GM12891 (cell line): ENCODE data around the gene FOXD2.

Experiments used
- DNase-seq: peaks from one replicate; pipeline ENCODE4 v3.0.0; 2011; ENCODE audit warnings: low spot score; ENCODE audit not compliant: insufficient read length
- FAIRE-seq: peaks from 2 replicates; lab custom pipeline; 2011; peaks lifted over from hg19 to GRCh38; lab: Jason Lieb, UNC
- PAX5 ChIP-seq: IDR thresholded peaks from 2 replicates; pipeline ENCODE4 v1.6.1; 2011; ENCODE audit warnings: low read length, moderate library complexity, mild to moderate bottlenecking; ENCODE audit not compliant: insufficient read depth, severe bottlenecking
- POLR2A ChIP-seq: IDR thresholded peaks from 2 replicates; pipeline ENCODE4 v1.6.1; 2011; ENCODE audit warnings: low read depth, low read length, control low read depth
- POLR2AphosphoS5 ChIP-seq: IDR thresholded peaks from 2 replicates; pipeline ENCODE4 v1.6.1; 2011; ENCODE audit warnings: low read depth, low read length, control low read depth
- POU2F2 ChIP-seq: IDR thresholded peaks from 2 replicates; pipeline ENCODE4 v1.6.1; 2011; ENCODE audit warnings: low read depth, mild to moderate bottlenecking, control low read depth, low read length, moderate library complexity
- SPI1 ChIP-seq: IDR thresholded peaks from 2 replicates; pipeline ENCODE4 v1.6.1; 2011; ENCODE audit warnings: low read depth, low read length, control low read depth
- TAF1 ChIP-seq: IDR thresholded peaks from 2 replicates; pipeline ENCODE4 v1.6.1; 2011; ENCODE audit warnings: low read depth, low read length, control low read depth

The FOXD2 gene

GRCh38 chr1:47403321-47403910 lies 34.4 kb upstream of the FOXD2 start:
- FAIRE-seq (no peak), DNase-seq (no peak)
- TF ChIP-seq SPI1 (peak; percentile 28; the same call in 1 of the 2 replicates), POLR2AphosphoS5 (no peak)

- DNase-seq = no peak
- no peak for TF ChIP-seq POU2F2
- no peak for TF ChIP-seq SPI1
- no peak for TF ChIP-seq PAX5
- TF ChIP-seq POLR2A = no peak
- TF ChIP-seq POLR2AphosphoS5 = no peak
- no peak for TF ChIP-seq TAF1
- FAIRE-seq = no peak
These were observed 32.1 kb upstream of the FOXD2 start for GRCh38 chr1:47405697-47406096.

GRCh38 chr1:47406966-47407365 lies 30.9 kb upstream of the FOXD2 start:
- no peak for FAIRE-seq

GRCh38 chr1:47407481-47407880 lies 30.4 kb upstream of the FOXD2 start:
- TF ChIP-seq POLR2AphosphoS5 (no peak), SPI1 (no peak), POLR2A (no peak), TAF1 (no peak)
- FAIRE-seq (no peak), DNase-seq (no peak)

More at GRCh38 chr1:47406966-47407365, 30.9 kb upstream of the FOXD2 start:
- TF ChIP-seq POLR2A (no peak), TAF1 (no peak), POU2F2 (no peak), SPI1 (no peak), PAX5 (no peak), POLR2AphosphoS5 (no peak)
- no peak for DNase-seq

GRCh38 chr1:47409311-47410067 lies 28.4 kb upstream of the FOXD2 start:
- TF ChIP-seq PAX5 = no peak
- no peak for DNase-seq
- FAIRE-seq = no peak

- DNase-seq = no peak
- no peak for TF ChIP-seq TAF1
- TF ChIP-seq POLR2AphosphoS5 = no peak
- no peak for TF ChIP-seq PAX5
- no peak for TF ChIP-seq POLR2A
- TF ChIP-seq POU2F2 = no peak
- no peak for TF ChIP-seq SPI1
- no peak for FAIRE-seq
These were observed 27.8 kb upstream of the FOXD2 start for GRCh38 chr1:47410068-47410455.

GRCh38 chr1:47411436-47411835 lies 26.4 kb upstream of the FOXD2 start:
- DNase-seq (no peak), FAIRE-seq (no peak)

GRCh38 chr1:47412437-47412836 lies 25.4 kb upstream of the FOXD2 start:
- DNase-seq (no peak), FAIRE-seq (no peak)
- TF ChIP-seq POU2F2 = no peak
- no peak for TF ChIP-seq PAX5
- TF ChIP-seq POLR2AphosphoS5 = no peak
- no peak for TF ChIP-seq POLR2A
- no peak for TF ChIP-seq SPI1
- TF ChIP-seq TAF1 = no peak

More at GRCh38 chr1:47411436-47411835, 26.4 kb upstream of the FOXD2 start:
- TF ChIP-seq POLR2A = no peak
- no peak for TF ChIP-seq SPI1
- no peak for TF ChIP-seq PAX5
- no peak for TF ChIP-seq POU2F2
- no peak for TF ChIP-seq POLR2AphosphoS5
- no peak for TF ChIP-seq TAF1

- DNase-seq (no peak), FAIRE-seq (no peak)
- TF ChIP-seq POU2F2 = no peak
- TF ChIP-seq SPI1 = no peak
- TF ChIP-seq POLR2A = no peak
- TF ChIP-seq PAX5 = no peak
- TF ChIP-seq POLR2AphosphoS5 = no peak
- no peak for TF ChIP-seq TAF1
These were observed 22.0 kb upstream of the FOXD2 start, which contains the start of gene FOXE3 for GRCh38 chr1:47415728-47416318. TSS of gene FOXE3 (plus strand) at chr1:47416285. CDS start at chr1:47416316, 31 bp downstream.
